Measurements from ENCODE around the gene CCR3. TPM values are rescaled to one million over a fixed set of nuclear protein-coding genes. Genes with fewer than 3 reads are reported as not detected.

CCR3 gene
- total RNA-seq, 1 donor from 2014 or later: not detected

GRCh38 chr3:46264002-46264401, 21.7 kb downstream of the CCR3 start:
- intact Hi-C loops (cut with DNase I): no loop called here
- no peak for DNase-seq (ENCODE audit: low spot score)

- intact Hi-C loops (cut with DNase I): no loop called here
- DNase-seq (ENCODE audit: low spot score): no peak
Observed at GRCh38 chr3:46266598-46266997, 24.3 kb downstream of the CCR3 start.

- no peak for DNase-seq (ENCODE audit: low spot score)
Observed at GRCh38 chr3:46269556-46269955, 27.3 kb downstream of the CCR3 start.

GRCh38 chr3:46270474-46270873, 28.2 kb downstream of the CCR3 start:
- no peak for DNase-seq (ENCODE audit: low spot score)
- intact Hi-C loops (cut with DNase I): no loop called here

More at GRCh38 chr3:46269556-46269955, 27.3 kb downstream of the CCR3 start:
- intact Hi-C loops (cut with DNase I): no loop called here

GRCh38 chr3:46271209-46271745, 29.0 kb downstream of the CCR3 start:
- DNase-seq (ENCODE audit: low spot score): no peak
- intact Hi-C loops (cut with DNase I): no loop called here

GRCh38 chr3:46272028-46272451, 29.8 kb downstream of the CCR3 start:
- intact Hi-C loops (cut with DNase I): no loop called here
- no peak for DNase-seq (ENCODE audit: low spot score)

- intact Hi-C loops (cut with DNase I): loop anchor here (2.0 kb wide), 1 partner anchor 150 kb away; no protein-coding TSS in a partner anchor
- no peak for DNase-seq (ENCODE audit: low spot score)
Observed at GRCh38 chr3:46276497-46277099, 34.3 kb downstream of the CCR3 start.

- intact Hi-C loops (cut with DNase I): loop anchor here (2.0 kb wide), 1 partner anchor 149 kb away; no protein-coding TSS in a partner anchor
- DNase-seq (ENCODE audit: low spot score): no peak
Observed at GRCh38 chr3:46277476-46277875, 35.2 kb downstream of the CCR3 start.

- no peak for DNase-seq (ENCODE audit: low spot score)
- intact Hi-C loops (cut with DNase I): no loop called here
Observed at GRCh38 chr3:46278816-46279672, 36.8 kb downstream of the CCR3 start.

GRCh38 chr3:46280105-46280797, 38.0 kb downstream of the CCR3 start:
- intact Hi-C loops (cut with DNase I): no loop called here

GRCh38 chr3:46281551-46281950, 39.3 kb downstream of the CCR3 start:
- DNase-seq (ENCODE audit: low spot score): no peak
- intact Hi-C loops (cut with DNase I): no loop called here

More at GRCh38 chr3:46280105-46280797, 38.0 kb downstream of the CCR3 start:
- no peak for DNase-seq (ENCODE audit: low spot score)

GRCh38 chr3:46282041-46282440, 39.8 kb downstream of the CCR3 start:
- no peak for DNase-seq (ENCODE audit: low spot score)
- intact Hi-C loops (cut with DNase I): no loop called here

- intact Hi-C loops (cut with DNase I): no loop called here
- DNase-seq (ENCODE audit: low spot score): no peak
Observed at GRCh38 chr3:46282696-46283095, 40.4 kb downstream of the CCR3 start.

GRCh38 chr3:46283881-46284450, 41.7 kb downstream of the CCR3 start:
- no peak for DNase-seq (ENCODE audit: low spot score)
- intact Hi-C loops (cut with DNase I): no loop called here

- intact Hi-C loops (cut with DNase I): no loop called here
- DNase-seq (ENCODE audit: low spot score): no peak
Observed at GRCh38 chr3:46284981-46285683, 42.9 kb downstream of the CCR3 start.

- intact Hi-C loops (cut with DNase I): no loop called here
- DNase-seq (ENCODE audit: low spot score): no peak
Observed at GRCh38 chr3:46285931-46286619, 43.8 kb downstream of the CCR3 start.

GRCh38 chr3:46286947-46287565, 44.8 kb downstream of the CCR3 start:
- intact Hi-C loops (cut with DNase I): no loop called here
- no peak for DNase-seq (ENCODE audit: low spot score)

- DNase-seq (ENCODE audit: low spot score): no peak
- intact Hi-C loops (cut with DNase I): no loop called here
Observed at GRCh38 chr3:46289551-46289950, 47.3 kb downstream of the CCR3 start.

Data from cardiac septum (tissue), 1 donor.